Trophoblast cell (in vitro differentiated cells and primary cell): Measurements from ENCODE around the gene PRSS36.

ENCODE experiments used
- DNase-seq, 2 donors: peaks; one replicate each; pipeline ENCODE4 v3.0.0-alpha.2; 2016
- H2AFZ ChIP-seq: 2 replicates; pipeline ENCODE4 v1.6.1; 2013; ENCODE audit warnings: low read length, moderate library complexity, mild to moderate bottlenecking; ENCODE audit not compliant: insufficient read depth, poor library complexity
- H2AK5ac ChIP-seq: 2 replicates; pipeline ENCODE4 v1.6.1; 2013; ENCODE audit warnings: mild to moderate bottlenecking, low read length
- H2BK120ac ChIP-seq: 2 replicates; pipeline ENCODE4 v1.6.1; 2013; ENCODE audit warnings: low read length, mild to moderate bottlenecking, moderate library complexity; ENCODE audit not compliant: insufficient read depth, poor library complexity
- H2BK12ac ChIP-seq: 2 replicates; pipeline ENCODE4 v1.6.1; 2013; ENCODE audit warnings: mild to moderate bottlenecking, low read length, moderate library complexity
- H2BK5ac ChIP-seq: 2 replicates; pipeline ENCODE4 v1.6.1; 2013; ENCODE audit warnings: low read length, low read depth, moderate library complexity, mild to moderate bottlenecking; ENCODE audit not compliant: poor library complexity
- H3K14ac ChIP-seq: 2 replicates; pipeline ENCODE4 v1.6.1; 2013; ENCODE audit warnings: mild to moderate bottlenecking, low read length
- H3K18ac ChIP-seq: 2 replicates; pipeline ENCODE4 v1.6.1; 2013; ENCODE audit warnings: mild to moderate bottlenecking, low read length
- H3K23ac ChIP-seq: 2 replicates; pipeline ENCODE4 v1.6.1; 2013; ENCODE audit warnings: low read length
- H3K27ac ChIP-seq: 2 replicates; pipeline ENCODE4 v1.5.1; 2013; ENCODE audit warnings: low read depth, mild to moderate bottlenecking, inconsistent platforms, low read length, moderate library complexity
- H3K27me3 ChIP-seq: 2 replicates; pipeline ENCODE4 v1.6.1; 2013; ENCODE audit warnings: inconsistent platforms, mild to moderate bottlenecking, low read length, moderate library complexity; ENCODE audit not compliant: insufficient read depth
- H3K36me3 ChIP-seq, 2 experiments: 1 replicate in 1 of 2; 2 replicates in 1 of 2; pipeline ENCODE4 v1.6.1; 2013; ENCODE audit warnings: low read length in 2 of 2, mild to moderate bottlenecking in 2 of 2, moderate library complexity in 1 of 2; ENCODE audit not compliant: insufficient read depth in 2 of 2, control insufficient read depth in 1 of 2
- H3K4ac ChIP-seq: 2 replicates; pipeline ENCODE4 v1.6.1; 2013; ENCODE audit warnings: low read depth, mild to moderate bottlenecking, low read length, moderate library complexity
- H3K4me1 ChIP-seq, 2 experiments: 1 replicate in 1 of 2; 2 replicates in 1 of 2; pipeline ENCODE4 v1.6.1; 2013; ENCODE audit warnings: low read length in 2 of 2, mild to moderate bottlenecking in 2 of 2, moderate library complexity in 1 of 2; ENCODE audit not compliant: insufficient read depth in 2 of 2, control insufficient read depth in 1 of 2
- H3K4me2 ChIP-seq: 2 replicates; pipeline ENCODE4 v1.6.1; 2013; ENCODE audit warnings: inconsistent platforms, mild to moderate bottlenecking, low read length, moderate library complexity
- H3K4me3 ChIP-seq: 2 replicates; pipeline ENCODE4 v1.5.1; 2013; ENCODE audit warnings: mild to moderate bottlenecking, low read depth, low read length, inconsistent platforms
- H3K79me1 ChIP-seq: one replicate; pipeline ENCODE4 v1.6.1; 2013; ENCODE audit warnings: low read length
- H3K79me2 ChIP-seq: 2 replicates; pipeline ENCODE4 v1.6.1; 2013; ENCODE audit warnings: low read length, mild to moderate bottlenecking; ENCODE audit not compliant: control insufficient read depth, insufficient read depth, poor library complexity
- H3K9ac ChIP-seq: 2 replicates; pipeline ENCODE4 v1.6.1; 2013; ENCODE audit warnings: mild to moderate bottlenecking, low read length
- H3K9me3 ChIP-seq: 2 replicates; pipeline ENCODE4 v1.6.1; 2013; ENCODE audit warnings: low read depth, mild to moderate bottlenecking, control low read depth, inconsistent platforms, low read length; ENCODE audit not compliant: insufficient read depth
- H4K12ac ChIP-seq: 2 replicates; pipeline ENCODE4 v1.6.1; 2013; ENCODE audit warnings: low read depth, mild to moderate bottlenecking, low read length, moderate library complexity
- H4K8ac ChIP-seq: 2 replicates; pipeline ENCODE4 v1.6.1; 2013; ENCODE audit warnings: low read depth, mild to moderate bottlenecking, low read length, moderate library complexity
- H4K91ac ChIP-seq: one replicate; pipeline ENCODE4 v1.6.1; 2013; ENCODE audit warnings: low read depth, mild to moderate bottlenecking, low read length, moderate library complexity
- WGBS: extraction: QIAGEN DNeasy Blood & Tissue Kit; methylation state at CpG from one replicate; pipeline ENCODE4 v1.1.7; 2013; ENCODE audit warnings: missing lambda C conversion rate; ENCODE audit not compliant: insufficient read length, insufficient coverage; ENCODE audit errors: extremely low coverage; 5-methylcytosine and 5-hydroxymethylcytosine counted together

PRSS36 gene

DNA sequence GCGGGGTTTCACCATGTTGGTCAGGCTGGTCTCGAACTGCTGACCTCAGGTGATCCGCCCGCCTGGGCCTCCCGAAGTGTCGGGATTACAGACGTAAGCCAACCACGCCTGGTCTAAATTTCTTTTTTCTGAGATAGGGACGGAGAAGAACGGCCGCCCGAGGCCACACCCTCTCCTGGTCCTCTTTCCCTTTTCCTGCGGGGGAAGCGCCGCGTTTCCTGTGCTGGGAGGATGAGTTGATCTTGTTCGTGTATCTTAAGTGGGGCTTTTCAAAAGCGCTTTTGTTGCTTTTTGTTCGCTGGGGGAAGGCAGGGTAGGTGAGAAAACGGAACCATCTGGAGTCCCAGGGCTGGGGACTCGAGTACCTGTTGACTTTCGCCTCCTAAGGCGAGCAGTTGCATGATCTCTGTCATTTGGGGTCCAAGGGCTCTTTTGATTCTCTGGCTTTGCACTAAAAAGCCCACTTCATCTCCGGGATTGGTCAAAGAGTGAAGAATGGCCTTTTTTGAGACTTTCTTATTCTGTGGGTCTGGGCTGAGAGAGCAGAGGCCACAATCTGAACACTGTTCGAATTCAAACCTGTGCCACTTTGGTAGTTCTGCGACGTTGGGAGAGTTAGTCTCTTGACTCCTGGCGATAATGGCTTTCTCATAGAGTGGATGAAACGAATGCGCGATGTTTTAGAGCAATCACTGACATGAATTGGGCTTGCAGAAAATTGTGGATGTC lies 31.4 kb upstream of the PRSS36 start:
- Histone ChIP-seq H2BK12ac (no peak overlapping the region), H3K79me2 (peaks cover 32% of the 10 kb centered on the region), H3K9me3 (no peaks in the 10 kb centered on the region), H3K27me3 (no peaks in the 10 kb centered on the region), H3K4me3 (peak overlapping the region; percentile 92), H4K8ac (no peak overlapping the region), H3K4me1 (peaks cover 3 to 4% of the 10 kb centered on the region in 2 experiments), H3K4me2 (peak overlapping the region; percentile 96), H2AK5ac (peak overlapping the region; percentile 30), H2AFZ (no peak overlapping the region), H3K9ac (peak overlapping the region; percentile 74), H3K36me3 (peaks cover 30 to 36% of the 10 kb centered on the region in 2 experiments), H3K79me1 (peaks cover 13% of the 10 kb centered on the region), H4K12ac (no peak overlapping the region), H2BK5ac (no peak overlapping the region), H4K91ac (no peak overlapping the region), H3K27ac (no peak overlapping the region), H3K14ac (no peak overlapping the region), H3K4ac (peak overlapping the region; percentile 98), H3K23ac (no peak overlapping the region), H3K18ac (no peak overlapping the region), H2BK120ac (no peak overlapping the region)
- no CpG with 5 or more reads among the region's 31 CpGs for WGBS
- peak; percentile 42 to 53 for DNase-seq

DNA sequence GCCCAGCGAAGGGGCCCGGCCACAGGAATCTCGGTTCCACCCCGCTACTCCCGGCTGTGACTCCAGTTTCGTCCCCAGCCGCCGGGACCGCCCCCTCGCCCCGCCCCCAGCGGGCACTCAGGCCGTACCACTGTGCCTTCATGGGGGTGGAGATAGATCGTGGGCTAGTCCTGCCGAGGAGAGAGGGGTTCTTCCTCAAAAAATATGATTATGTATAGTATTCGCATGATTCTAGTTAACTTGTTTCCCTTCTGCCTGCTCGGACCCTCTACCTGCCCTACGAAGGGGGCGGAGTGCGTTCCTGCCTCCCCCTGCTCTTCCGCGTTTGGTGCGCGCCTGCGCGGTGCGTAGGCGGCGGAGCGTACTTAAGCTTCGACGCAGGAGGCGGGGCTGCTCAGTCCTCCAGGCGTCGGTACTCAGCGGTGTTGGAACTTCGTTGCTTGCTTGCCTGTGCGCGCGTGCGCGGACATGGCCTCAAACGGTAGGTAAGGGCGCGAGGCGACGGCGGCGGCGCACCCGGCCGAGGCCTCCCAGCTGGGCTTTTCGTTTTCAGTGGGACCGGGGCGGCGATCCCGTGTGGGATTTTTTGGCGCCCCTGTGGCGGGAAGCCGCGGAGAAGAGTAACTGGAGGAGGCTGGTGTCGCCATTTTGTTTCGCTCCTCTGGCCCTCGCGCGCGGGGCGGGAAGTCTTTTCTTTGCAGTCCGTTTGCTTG lies 30.0 kb upstream of the PRSS36 start, which contains the start of gene FUS:
Gene FUS, plus strand, starts transcription at position 393 of the 713 bp plus-strand sequence. Its CDS starts 76 bp downstream, at position 469.
- peak within 1 kb of the TSS; percentile 93 for H4K91ac ChIP-seq
- peak within 1 kb of the TSS; percentile 93 for H3K14ac ChIP-seq
- H2BK120ac ChIP-seq, result peak within 1 kb of the TSS; percentile 90
- H4K8ac ChIP-seq, result peak within 1 kb of the TSS; percentile 92
- peak within 1 kb of the TSS; percentile 96 for H3K4me2 ChIP-seq
- H3K27ac ChIP-seq, result peak within 1 kb of the TSS; percentile 85
- peaks cover 13% of the 10 kb centered on the region for H3K79me1 ChIP-seq
- peak within 1 kb of the TSS; percentile 98 for H3K4ac ChIP-seq
- H2BK5ac ChIP-seq, result peak within 1 kb of the TSS; percentile 88
- peaks cover 23 to 26% of the 10 kb centered on the region in 2 experiments for H3K36me3 ChIP-seq
- H3K27me3 ChIP-seq, result no peaks in the 10 kb centered on the region
- DNase-seq, result peak; percentile 84 to 96
- H3K18ac ChIP-seq, result peak within 1 kb of the TSS; percentile 97
- no peaks in the 10 kb centered on the region for H3K9me3 ChIP-seq
- H3K79me2 ChIP-seq, result peaks cover 32% of the 10 kb centered on the region
- peak within 1 kb of the TSS; percentile 92 for H3K4me3 ChIP-seq
- WGBS, result no CpG with 5 or more reads among the region's 69 CpGs
- peak within 1 kb of the TSS; percentile 75 for H2AFZ ChIP-seq
- peak within 1 kb of the TSS; percentile 88 for H3K9ac ChIP-seq
- H4K12ac ChIP-seq, result peak within 1 kb of the TSS; percentile 93
- H3K4me1 ChIP-seq, result peaks cover 3 to 4% of the 10 kb centered on the region in 2 experiments
- H3K23ac ChIP-seq, result no peak within 1 kb of the TSS
- H2BK12ac ChIP-seq, result peak within 1 kb of the TSS; percentile 70
- peak within 1 kb of the TSS; percentile 94 for H2AK5ac ChIP-seq

DNA sequence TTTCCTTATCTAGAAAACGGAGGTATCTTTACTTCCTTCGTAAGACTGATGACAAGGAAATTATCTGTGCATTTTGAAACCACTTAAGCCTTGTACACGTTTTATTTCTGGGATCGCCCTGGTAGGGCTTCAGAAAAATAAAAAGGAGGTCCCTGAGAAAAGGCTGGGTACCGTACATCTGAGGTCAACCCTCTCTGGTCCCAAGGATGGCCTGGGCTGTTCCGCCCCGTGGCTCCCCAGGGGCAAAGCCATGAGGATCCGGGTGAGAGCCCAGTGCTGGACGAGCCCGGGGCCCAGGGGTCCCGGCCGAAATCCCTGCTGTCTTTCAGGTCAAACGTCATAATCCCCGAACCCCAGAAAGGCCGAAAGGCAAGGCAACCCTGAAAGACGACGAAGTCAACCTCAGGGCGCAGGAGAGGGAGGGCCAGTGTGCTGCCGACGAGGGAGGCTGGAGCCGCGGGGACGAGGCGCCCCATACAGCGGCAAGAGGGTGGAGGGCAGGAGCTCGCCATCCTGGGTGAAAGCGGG lies 29.4 kb upstream of the PRSS36 start:
- Histone ChIP-seq H3K4me3 (peak overlapping the region; percentile 79), H2BK5ac (peak overlapping the region; percentile 20), H3K4ac (peak overlapping the region; percentile 16), H3K23ac (no peak overlapping the region), H3K27ac (no peak overlapping the region), H4K12ac (peak overlapping the region; percentile 26), H4K8ac (peak overlapping the region; percentile 63), H3K79me2 (peaks cover 32% of the 10 kb centered on the region), H3K9me3 (no peaks in the 10 kb centered on the region), H3K4me1 (peaks cover 3 to 4% of the 10 kb centered on the region in 2 experiments), H3K36me3 (peaks cover 18 to 21% of the 10 kb centered on the region in 2 experiments), H2AK5ac (no peak overlapping the region), H3K4me2 (peak overlapping the region; percentile 82), H3K79me1 (peaks cover 13% of the 10 kb centered on the region), H3K27me3 (no peaks in the 10 kb centered on the region), H2AFZ (peak overlapping the region; percentile 35), H3K18ac (peak overlapping the region; percentile 74), H2BK120ac (peak overlapping the region; percentile 7), H2BK12ac (no peak overlapping the region), H3K14ac (peak overlapping the region; percentile 51), H4K91ac (peak overlapping the region; percentile 49), H3K9ac (peak overlapping the region; percentile 49)
- no peak for DNase-seq
- WGBS, result no CpG with 5 or more reads among the region's 27 CpGs

DNA sequence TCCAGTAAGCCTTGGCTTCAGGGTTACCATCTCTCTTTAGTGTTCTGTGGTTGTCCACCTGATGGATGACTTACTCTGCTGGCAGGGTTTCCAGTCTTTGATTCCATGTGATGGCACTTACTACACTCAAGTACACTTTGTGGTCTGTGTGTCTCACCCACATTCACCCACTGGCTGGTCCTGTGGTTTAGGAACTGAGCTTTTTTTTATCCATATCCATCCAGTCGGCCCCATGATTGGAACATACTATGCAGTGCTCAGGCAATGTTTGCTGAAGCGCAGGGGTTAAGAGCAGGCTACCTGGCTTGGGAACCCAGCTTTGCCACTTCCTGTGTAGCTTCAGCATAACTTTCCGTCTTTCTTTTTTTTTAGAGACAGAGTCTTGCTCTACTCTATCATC lies 27.3 kb upstream of the PRSS36 start:
- Histone ChIP-seq H2AFZ (no peak overlapping the region), H3K36me3 (peaks cover 0 to 3% of the 10 kb centered on the region in 2 experiments), H2BK5ac (no peak overlapping the region), H3K4me1 (peaks cover 2% of the 10 kb centered on the region in 2 experiments), H3K79me1 (peaks cover 13% of the 10 kb centered on the region), H4K8ac (no peak overlapping the region), H2BK12ac (no peak overlapping the region), H4K91ac (no peak overlapping the region), H3K4me2 (no peak overlapping the region), H3K79me2 (peaks cover 20% of the 10 kb centered on the region), H3K9me3 (no peaks in the 10 kb centered on the region), H3K4me3 (no peak overlapping the region), H2AK5ac (no peak overlapping the region), H3K4ac (no peak overlapping the region), H3K18ac (no peak overlapping the region), H4K12ac (no peak overlapping the region), H2BK120ac (no peak overlapping the region), H3K23ac (no peak overlapping the region), H3K9ac (no peak overlapping the region), H3K27ac (no peak overlapping the region), H3K27me3 (no peaks in the 10 kb centered on the region), H3K14ac (no peak overlapping the region)
- no peak for DNase-seq
- WGBS, result no CpG with 5 or more reads among the region's 3 CpGs
